HK-2 (cell line): ENCODE results near the gene PPP1R16B.
A peak's percentile ranks its signal among the peaks of the same experiment; 100 is the strongest.

Experiments
- DNase-seq: peaks from one replicate; pipeline ENCODE4 v3.0.0-alpha.2; 2018; ENCODE audit not compliant: unreplicated experiment

PPP1R16B gene

GRCh38 chr20:38877483-38877882 is 72.0 kb downstream of the PPP1R16B start:
- DNase-seq: no peak

GRCh38 chr20:38878866-38879265 is 73.4 kb downstream of the PPP1R16B start:
- no peak for DNase-seq

- DNase-seq: no peak
These were observed 75.6 kb downstream of the PPP1R16B start for GRCh38 chr20:38880952-38881735.

- DNase-seq: no peak
These were observed 76.4 kb downstream of the PPP1R16B start for GRCh38 chr20:38881806-38882440.

- DNase-seq: no peak
These were observed 77.1 kb downstream of the PPP1R16B start for GRCh38 chr20:38882600-38882999.

- no peak for DNase-seq
These were observed 77.8 kb downstream of the PPP1R16B start for GRCh38 chr20:38883081-38883980.

- no peak for DNase-seq
These were observed 78.7 kb downstream of the PPP1R16B start for GRCh38 chr20:38883981-38884733.

GRCh38 chr20:38885357-38885756 is 79.9 kb downstream of the PPP1R16B start:
- DNase-seq: no peak

GRCh38 chr20:38888059-38888831 is 82.7 kb downstream of the PPP1R16B start:
- no peak for DNase-seq

- DNase-seq: no peak
These were observed 83.6 kb downstream of the PPP1R16B start for GRCh38 chr20:38889050-38889449.

- DNase-seq: no peak
These were observed 84.4 kb downstream of the PPP1R16B start for GRCh38 chr20:38889792-38890496.

GRCh38 chr20:38890497-38890818 is 85.0 kb downstream of the PPP1R16B start:
- DNase-seq: no peak

GRCh38 chr20:38892091-38892981 is 86.8 kb downstream of the PPP1R16B start:
- DNase-seq: no peak

- DNase-seq: no peak
These were observed 87.6 kb downstream of the PPP1R16B start for GRCh38 chr20:38893056-38893564.

- DNase-seq: peak; percentile 80
These were observed 88.1 kb downstream of the PPP1R16B start for GRCh38 chr20:38893565-38894090.

- DNase-seq: no peak
These were observed 88.8 kb downstream of the PPP1R16B start for GRCh38 chr20:38894091-38894847.

GRCh38 chr20:38895098-38895949 is 89.8 kb downstream of the PPP1R16B start:
- no peak for DNase-seq
